HEK293 (cell line): ENCODE data around the gene CUL7.

ENCODE experiments used
- EGR2 ChIP-seq: fragments of 450-650 bp; formaldehyde crosslinking; IDR thresholded peaks from 2 replicates; pipeline ENCODE4 v1.5.1; 2016; ENCODE audit warnings: low read depth, missing biosample characterization, missing genetic modification characterization
- FEZF1 ChIP-seq: fragments of 450-650 bp; formaldehyde crosslinking; IDR thresholded peaks from 2 replicates; pipeline ENCODE4 v1.5.1; 2016; ENCODE audit warnings: missing biosample characterization, missing genetic modification characterization
- SETDB1 ChIP-seq: IDR thresholded peaks from one replicate; pipeline ENCODE4 v1.6.1; 2017; ENCODE audit warnings: mild to moderate bottlenecking, low read length, moderate library complexity, mixed read lengths; ENCODE audit not compliant: insufficient read length
- TCF7L2 ChIP-seq: IDR thresholded peaks from 2 replicates; pipeline ENCODE4 v1.6.1; 2011; ENCODE audit warnings: low read depth, mild to moderate bottlenecking, inconsistent platforms, low read length, moderate library complexity, borderline replicate concordance
- ZFP37 ChIP-seq: fragments of 450-650 bp; formaldehyde crosslinking; IDR thresholded peaks from 2 replicates; pipeline ENCODE4 v1.5.1; 2016; ENCODE audit warnings: missing biosample characterization, missing genetic modification characterization
- ZNF112 ChIP-seq: fragments of 450-650 bp; formaldehyde crosslinking; IDR thresholded peaks from 2 replicates; pipeline ENCODE4 v1.5.0; 2017; ENCODE audit warnings: missing biosample characterization, missing genetic modification characterization
- ZNF140 ChIP-seq: fragments of 450-650 bp; formaldehyde crosslinking; IDR thresholded peaks from 2 replicates; pipeline ENCODE4 v1.5.1; 2016; ENCODE audit warnings: missing biosample characterization, missing genetic modification characterization
- ZNF16 ChIP-seq: fragments of 450-650 bp; formaldehyde crosslinking; IDR thresholded peaks from 2 replicates; pipeline ENCODE4 v1.5.1; 2016; ENCODE audit warnings: low read depth, missing biosample characterization, missing genetic modification characterization
- ZNF2 ChIP-seq: fragments of 450-650 bp; formaldehyde crosslinking; IDR thresholded peaks from 2 replicates; pipeline ENCODE4 v1.5.1; 2016; ENCODE audit warnings: missing biosample characterization, missing genetic modification characterization
- ZNF221 ChIP-seq: fragments of 450-650 bp; formaldehyde crosslinking; IDR thresholded peaks from 2 replicates; pipeline ENCODE4 v1.5.1; 2017; ENCODE audit warnings: missing biosample characterization, missing genetic modification characterization, borderline replicate concordance
- ZNF239 ChIP-seq: fragments of 450-650 bp; formaldehyde crosslinking; IDR thresholded peaks from 2 replicates; pipeline ENCODE4 v1.5.1; 2016; ENCODE audit warnings: missing biosample characterization, missing genetic modification characterization
- ZNF335 ChIP-seq: fragments of 450-650 bp; formaldehyde crosslinking; conservative IDR thresholded peaks from 2 replicates; pipeline ENCODE4 v1.5.1; 2016; ENCODE audit warnings: missing biosample characterization, missing genetic modification characterization
- ZNF391 ChIP-seq: fragments of 450-650 bp; formaldehyde crosslinking; IDR thresholded peaks from 2 replicates; pipeline ENCODE4 v1.5.1; 2016; ENCODE audit warnings: low read depth, missing biosample characterization, missing genetic modification characterization, borderline replicate concordance
- ZNF404 ChIP-seq: fragments of 450-650 bp; formaldehyde crosslinking; IDR thresholded peaks from 2 replicates; pipeline ENCODE4 v1.5.1; 2017; ENCODE audit warnings: missing biosample characterization, missing genetic modification characterization
- ZNF501 ChIP-seq: fragments of 450-650 bp; formaldehyde crosslinking; IDR thresholded peaks from 2 replicates; pipeline ENCODE4 v1.5.1; 2016; ENCODE audit warnings: missing biosample characterization, missing genetic modification characterization
- ZNF544 ChIP-seq: fragments of 450-650 bp; formaldehyde crosslinking; IDR thresholded peaks from 2 replicates; pipeline ENCODE4 v1.5.0; 2017; ENCODE audit warnings: missing biosample characterization, missing genetic modification characterization
- ZNF624 ChIP-seq: fragments of 450-650 bp; formaldehyde crosslinking; IDR thresholded peaks from 2 replicates; pipeline ENCODE4 v1.5.1; 2017; ENCODE audit warnings: missing biosample characterization, missing genetic modification characterization
- TF ChIP-seq, protein P1 (sequence below): fragments of 450-650 bp; formaldehyde crosslinking; conservative IDR thresholded peaks from 2 replicates; pipeline ENCODE4 v1.5.1; 2016; ENCODE audit warnings: low read depth, missing biosample characterization, missing genetic modification characterization
- TF ChIP-seq, protein P2 (sequence below): fragments of 450-650 bp; formaldehyde crosslinking; IDR thresholded peaks from 2 replicates; pipeline ENCODE4 v1.5.1; 2016; ENCODE audit warnings: missing biosample characterization, missing genetic modification characterization, low read depth
- TF ChIP-seq, protein P3 (sequence below): fragments of 450-650 bp; formaldehyde crosslinking; IDR thresholded peaks from 2 replicates; pipeline ENCODE4 v1.5.1; 2016; ENCODE audit warnings: missing biosample characterization, missing genetic modification characterization
- TF ChIP-seq, protein P4 (sequence below): fragments of 450-650 bp; formaldehyde crosslinking; IDR thresholded peaks from 2 replicates; pipeline ENCODE4 v1.5.1; 2016; ENCODE audit warnings: missing biosample characterization, missing genetic modification characterization
- TF ChIP-seq, protein P5 (sequence below): fragments of 450-650 bp; formaldehyde crosslinking; IDR thresholded peaks from 2 replicates; pipeline ENCODE4 v1.5.1; 2017; ENCODE audit warnings: missing biosample characterization, missing genetic modification characterization
- TF ChIP-seq, protein P6 (sequence below): fragments of 450-650 bp; formaldehyde crosslinking; IDR thresholded peaks from 2 replicates; pipeline ENCODE4 v1.5.1; 2016; ENCODE audit warnings: missing biosample characterization, missing genetic modification characterization
- TF ChIP-seq, protein P7 (sequence below): fragments of 450-650 bp; IDR thresholded peaks from 2 replicates; pipeline ENCODE4 v1.5.1; 2018; ENCODE audit warnings: missing biosample characterization, mild to moderate bottlenecking, missing genetic modification characterization

The CUL7 gene

DNA sequence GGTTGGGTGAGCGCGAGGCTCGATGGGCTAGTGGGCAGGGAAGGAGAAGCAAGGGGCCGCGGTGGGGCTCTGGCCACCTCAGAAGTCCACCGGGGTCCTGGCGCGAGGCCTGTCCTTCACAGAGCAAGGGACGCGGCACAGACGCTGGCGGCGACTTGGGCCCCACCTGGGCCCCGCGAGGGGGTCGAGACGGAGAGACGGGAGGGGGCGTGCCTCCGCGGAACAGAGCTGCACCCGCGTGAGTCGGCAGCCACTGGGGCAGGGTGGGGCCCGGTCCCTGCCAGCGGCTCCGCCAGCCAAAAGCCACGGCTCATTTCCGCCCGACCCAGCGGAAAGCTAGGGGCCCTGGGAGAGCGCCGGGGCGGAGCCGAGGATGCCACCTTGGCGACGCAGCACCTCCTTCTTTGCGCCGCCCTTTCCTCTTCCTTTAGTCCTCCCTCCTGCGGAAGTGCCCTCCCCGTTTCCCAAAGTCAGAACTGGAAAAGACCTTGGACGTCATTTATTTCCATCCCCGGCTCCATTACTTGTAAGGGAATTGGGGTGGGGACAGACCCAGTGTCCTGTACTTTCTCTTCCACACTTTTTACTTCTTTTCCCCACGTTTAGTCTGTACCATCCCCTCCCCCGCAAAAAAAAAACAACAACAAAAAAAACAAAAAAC lies at the start of gene CUL7 (continued):
- TF ChIP-seq, protein P1, sequence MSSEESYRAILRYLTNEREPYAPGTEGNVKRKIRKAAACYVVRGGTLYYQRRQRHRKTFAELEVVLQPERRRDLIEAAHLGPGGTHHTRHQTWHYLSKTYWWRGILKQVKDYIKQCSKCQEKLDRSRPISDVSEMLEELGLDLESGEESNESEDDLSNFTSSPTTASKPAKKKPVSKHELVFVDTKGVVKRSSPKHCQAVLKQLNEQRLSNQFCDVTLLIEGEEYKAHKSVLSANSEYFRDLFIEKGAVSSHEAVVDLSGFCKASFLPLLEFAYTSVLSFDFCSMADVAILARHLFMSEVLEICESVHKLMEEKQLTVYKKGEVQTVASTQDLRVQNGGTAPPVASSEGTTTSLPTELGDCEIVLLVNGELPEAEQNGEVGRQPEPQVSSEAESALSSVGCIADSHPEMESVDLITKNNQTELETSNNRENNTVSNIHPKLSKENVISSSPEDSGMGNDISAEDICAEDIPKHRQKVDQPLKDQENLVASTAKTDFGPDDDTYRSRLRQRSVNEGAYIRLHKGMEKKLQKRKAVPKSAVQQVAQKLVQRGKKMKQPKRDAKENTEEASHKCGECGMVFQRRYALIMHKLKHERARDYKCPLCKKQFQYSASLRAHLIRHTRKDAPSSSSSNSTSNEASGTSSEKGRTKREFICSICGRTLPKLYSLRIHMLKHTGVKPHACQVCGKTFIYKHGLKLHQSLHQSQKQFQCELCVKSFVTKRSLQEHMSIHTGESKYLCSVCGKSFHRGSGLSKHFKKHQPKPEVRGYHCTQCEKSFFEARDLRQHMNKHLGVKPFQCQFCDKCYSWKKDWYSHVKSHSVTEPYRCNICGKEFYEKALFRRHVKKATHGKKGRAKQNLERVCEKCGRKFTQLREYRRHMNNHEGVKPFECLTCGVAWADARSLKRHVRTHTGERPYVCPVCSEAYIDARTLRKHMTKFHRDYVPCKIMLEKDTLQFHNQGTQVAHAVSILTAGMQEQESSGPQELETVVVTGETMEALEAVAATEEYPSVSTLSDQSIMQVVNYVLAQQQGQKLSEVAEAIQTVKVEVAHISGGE (tag by site-specific recombination) = peak; percentile 94
- TF ChIP-seq TCF7L2 (no peak), SETDB1 (no peak), ZNF391 (tag by site-specific recombination) (no peak; the same call in 1 of the 2 replicates), FEZF1 (tag by site-specific recombination) (peak; percentile 94), ZNF544 (tag by site-specific recombination) (no peak), ZNF501 (tag by site-specific recombination) (peak; percentile 94; the same call in 1 of the 2 replicates), ZNF2 (tag by site-specific recombination) (peak; percentile 63; the same call in 1 of the 2 replicates), ZNF624 (tag by site-specific recombination) (no peak), ZNF16 (tag by site-specific recombination) (no peak), ZFP37 (tag by site-specific recombination) (peak; percentile 84; the same call in 1 of the 2 replicates), EGR2 (no peak), ZNF221 (no peak), ZNF239 (tag by site-specific recombination) (no peak), ZNF112 (no peak), ZNF404 (no peak), ZNF335 (peak; percentile 87), ZNF140 (no peak)
- TF ChIP-seq, protein P2, sequence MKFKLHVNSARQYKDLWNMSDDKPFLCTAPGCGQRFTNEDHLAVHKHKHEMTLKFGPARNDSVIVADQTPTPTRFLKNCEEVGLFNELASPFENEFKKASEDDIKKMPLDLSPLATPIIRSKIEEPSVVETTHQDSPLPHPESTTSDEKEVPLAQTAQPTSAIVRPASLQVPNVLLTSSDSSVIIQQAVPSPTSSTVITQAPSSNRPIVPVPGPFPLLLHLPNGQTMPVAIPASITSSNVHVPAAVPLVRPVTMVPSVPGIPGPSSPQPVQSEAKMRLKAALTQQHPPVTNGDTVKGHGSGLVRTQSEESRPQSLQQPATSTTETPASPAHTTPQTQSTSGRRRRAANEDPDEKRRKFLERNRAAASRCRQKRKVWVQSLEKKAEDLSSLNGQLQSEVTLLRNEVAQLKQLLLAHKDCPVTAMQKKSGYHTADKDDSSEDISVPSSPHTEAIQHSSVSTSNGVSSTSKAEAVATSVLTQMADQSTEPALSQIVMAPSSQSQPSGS (tag by site-specific recombination) = no peak
- TF ChIP-seq, protein P3, sequence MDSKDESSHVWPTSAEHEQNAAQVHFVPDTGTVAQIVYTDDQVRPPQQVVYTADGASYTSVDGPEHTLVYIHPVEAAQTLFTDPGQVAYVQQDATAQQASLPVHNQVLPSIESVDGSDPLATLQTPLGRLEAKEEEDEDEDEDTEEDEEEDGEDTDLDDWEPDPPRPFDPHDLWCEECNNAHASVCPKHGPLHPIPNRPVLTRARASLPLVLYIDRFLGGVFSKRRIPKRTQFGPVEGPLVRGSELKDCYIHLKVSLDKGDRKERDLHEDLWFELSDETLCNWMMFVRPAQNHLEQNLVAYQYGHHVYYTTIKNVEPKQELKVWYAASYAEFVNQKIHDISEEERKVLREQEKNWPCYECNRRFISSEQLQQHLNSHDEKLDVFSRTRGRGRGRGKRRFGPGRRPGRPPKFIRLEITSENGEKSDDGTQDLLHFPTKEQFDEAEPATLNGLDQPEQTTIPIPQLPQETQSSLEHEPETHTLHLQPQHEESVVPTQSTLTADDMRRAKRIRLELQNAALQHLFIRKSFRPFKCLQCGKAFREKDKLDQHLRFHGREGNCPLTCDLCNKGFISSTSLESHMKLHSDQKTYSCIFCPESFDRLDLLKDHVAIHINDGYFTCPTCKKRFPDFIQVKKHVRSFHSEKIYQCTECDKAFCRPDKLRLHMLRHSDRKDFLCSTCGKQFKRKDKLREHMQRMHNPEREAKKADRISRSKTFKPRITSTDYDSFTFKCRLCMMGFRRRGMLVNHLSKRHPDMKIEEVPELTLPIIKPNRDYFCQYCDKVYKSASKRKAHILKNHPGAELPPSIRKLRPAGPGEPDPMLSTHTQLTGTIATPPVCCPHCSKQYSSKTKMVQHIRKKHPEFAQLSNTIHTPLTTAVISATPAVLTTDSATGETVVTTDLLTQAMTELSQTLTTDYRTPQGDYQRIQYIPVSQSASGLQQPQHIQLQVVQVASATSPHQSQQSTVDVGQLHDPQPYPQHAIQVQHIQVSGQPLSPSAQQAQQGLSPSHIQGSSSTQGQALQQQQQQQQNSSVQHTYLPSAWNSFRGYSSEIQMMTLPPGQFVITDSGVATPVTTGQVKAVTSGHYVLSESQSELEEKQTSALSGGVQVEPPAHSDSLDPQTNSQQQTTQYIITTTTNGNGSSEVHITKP (tag by site-specific recombination) = peak; percentile 75
- TF ChIP-seq, protein P4, sequence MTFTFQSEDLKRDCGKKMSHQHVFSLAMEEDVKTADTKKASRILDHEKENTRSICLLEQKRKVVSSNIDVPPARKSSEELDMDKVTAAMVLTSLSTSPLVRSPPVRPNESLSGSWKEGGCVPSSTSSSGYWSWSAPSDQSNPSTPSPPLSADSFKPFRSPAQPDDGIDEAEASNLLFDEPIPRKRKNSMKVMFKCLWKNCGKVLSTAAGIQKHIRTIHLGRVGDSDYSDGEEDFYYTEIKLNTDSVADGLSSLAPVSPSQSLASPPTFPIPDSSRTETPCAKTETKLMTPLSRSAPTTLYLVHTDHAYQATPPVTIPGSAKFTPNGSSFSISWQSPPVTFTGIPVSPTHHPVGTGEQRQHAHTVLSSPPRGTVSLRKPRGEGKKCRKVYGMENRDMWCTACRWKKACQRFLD = no peak
- TF ChIP-seq, protein P5, sequence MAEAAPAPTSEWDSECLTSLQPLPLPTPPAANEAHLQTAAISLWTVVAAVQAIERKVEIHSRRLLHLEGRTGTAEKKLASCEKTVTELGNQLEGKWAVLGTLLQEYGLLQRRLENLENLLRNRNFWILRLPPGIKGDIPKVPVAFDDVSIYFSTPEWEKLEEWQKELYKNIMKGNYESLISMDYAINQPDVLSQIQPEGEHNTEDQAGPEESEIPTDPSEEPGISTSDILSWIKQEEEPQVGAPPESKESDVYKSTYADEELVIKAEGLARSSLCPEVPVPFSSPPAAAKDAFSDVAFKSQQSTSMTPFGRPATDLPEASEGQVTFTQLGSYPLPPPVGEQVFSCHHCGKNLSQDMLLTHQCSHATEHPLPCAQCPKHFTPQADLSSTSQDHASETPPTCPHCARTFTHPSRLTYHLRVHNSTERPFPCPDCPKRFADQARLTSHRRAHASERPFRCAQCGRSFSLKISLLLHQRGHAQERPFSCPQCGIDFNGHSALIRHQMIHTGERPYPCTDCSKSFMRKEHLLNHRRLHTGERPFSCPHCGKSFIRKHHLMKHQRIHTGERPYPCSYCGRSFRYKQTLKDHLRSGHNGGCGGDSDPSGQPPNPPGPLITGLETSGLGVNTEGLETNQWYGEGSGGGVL (tag by site-specific recombination) = peak; percentile 41
- TF ChIP-seq, protein P6, sequence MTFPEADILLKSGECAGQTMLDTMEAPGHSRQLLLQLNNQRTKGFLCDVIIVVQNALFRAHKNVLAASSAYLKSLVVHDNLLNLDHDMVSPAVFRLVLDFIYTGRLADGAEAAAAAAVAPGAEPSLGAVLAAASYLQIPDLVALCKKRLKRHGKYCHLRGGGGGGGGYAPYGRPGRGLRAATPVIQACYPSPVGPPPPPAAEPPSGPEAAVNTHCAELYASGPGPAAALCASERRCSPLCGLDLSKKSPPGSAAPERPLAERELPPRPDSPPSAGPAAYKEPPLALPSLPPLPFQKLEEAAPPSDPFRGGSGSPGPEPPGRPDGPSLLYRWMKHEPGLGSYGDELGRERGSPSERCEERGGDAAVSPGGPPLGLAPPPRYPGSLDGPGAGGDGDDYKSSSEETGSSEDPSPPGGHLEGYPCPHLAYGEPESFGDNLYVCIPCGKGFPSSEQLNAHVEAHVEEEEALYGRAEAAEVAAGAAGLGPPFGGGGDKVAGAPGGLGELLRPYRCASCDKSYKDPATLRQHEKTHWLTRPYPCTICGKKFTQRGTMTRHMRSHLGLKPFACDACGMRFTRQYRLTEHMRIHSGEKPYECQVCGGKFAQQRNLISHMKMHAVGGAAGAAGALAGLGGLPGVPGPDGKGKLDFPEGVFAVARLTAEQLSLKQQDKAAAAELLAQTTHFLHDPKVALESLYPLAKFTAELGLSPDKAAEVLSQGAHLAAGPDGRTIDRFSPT (tag by site-specific recombination) = peak; percentile 96
- TF ChIP-seq, protein P7, sequence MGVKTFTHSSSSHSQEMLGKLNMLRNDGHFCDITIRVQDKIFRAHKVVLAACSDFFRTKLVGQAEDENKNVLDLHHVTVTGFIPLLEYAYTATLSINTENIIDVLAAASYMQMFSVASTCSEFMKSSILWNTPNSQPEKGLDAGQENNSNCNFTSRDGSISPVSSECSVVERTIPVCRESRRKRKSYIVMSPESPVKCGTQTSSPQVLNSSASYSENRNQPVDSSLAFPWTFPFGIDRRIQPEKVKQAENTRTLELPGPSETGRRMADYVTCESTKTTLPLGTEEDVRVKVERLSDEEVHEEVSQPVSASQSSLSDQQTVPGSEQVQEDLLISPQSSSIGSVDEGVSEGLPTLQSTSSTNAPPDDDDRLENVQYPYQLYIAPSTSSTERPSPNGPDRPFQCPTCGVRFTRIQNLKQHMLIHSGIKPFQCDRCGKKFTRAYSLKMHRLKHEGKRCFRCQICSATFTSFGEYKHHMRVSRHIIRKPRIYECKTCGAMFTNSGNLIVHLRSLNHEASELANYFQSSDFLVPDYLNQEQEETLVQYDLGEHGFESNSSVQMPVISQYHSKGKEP = peak; percentile 34; the same call in 1 of the 2 replicates
